SU-DHL-6 (cell line): ENCODE measurements around the gene SLC35D1.

Experiments
- EZH2phosphoT487 ChIP-seq: fragments of 200-600 bp; sonication (generic), shearing (Covaris generic); conservative IDR thresholded peaks from 2 replicates; pipeline ENCODE4 v1.6.1; 2018; ENCODE audit warnings: mild to moderate bottlenecking, antibody characterized with exemption, low read length, moderate library complexity, mixed read lengths
- TF ChIP-seq, protein P1 (sequence below): fragments of 200-600 bp; sonication (generic); IDR thresholded peaks from one replicate; pipeline ENCODE4 v1.5.1; 2017; ENCODE audit warnings: antibody characterized with exemption, mild to moderate bottlenecking, low read length, moderate library complexity; ENCODE audit not compliant: insufficient read depth, poor library complexity, severe bottlenecking

GRCh38 chr1:67059346-67059745 is 5.4 kb upstream of the SLC35D1 start:
- TF ChIP-seq, protein P1, sequence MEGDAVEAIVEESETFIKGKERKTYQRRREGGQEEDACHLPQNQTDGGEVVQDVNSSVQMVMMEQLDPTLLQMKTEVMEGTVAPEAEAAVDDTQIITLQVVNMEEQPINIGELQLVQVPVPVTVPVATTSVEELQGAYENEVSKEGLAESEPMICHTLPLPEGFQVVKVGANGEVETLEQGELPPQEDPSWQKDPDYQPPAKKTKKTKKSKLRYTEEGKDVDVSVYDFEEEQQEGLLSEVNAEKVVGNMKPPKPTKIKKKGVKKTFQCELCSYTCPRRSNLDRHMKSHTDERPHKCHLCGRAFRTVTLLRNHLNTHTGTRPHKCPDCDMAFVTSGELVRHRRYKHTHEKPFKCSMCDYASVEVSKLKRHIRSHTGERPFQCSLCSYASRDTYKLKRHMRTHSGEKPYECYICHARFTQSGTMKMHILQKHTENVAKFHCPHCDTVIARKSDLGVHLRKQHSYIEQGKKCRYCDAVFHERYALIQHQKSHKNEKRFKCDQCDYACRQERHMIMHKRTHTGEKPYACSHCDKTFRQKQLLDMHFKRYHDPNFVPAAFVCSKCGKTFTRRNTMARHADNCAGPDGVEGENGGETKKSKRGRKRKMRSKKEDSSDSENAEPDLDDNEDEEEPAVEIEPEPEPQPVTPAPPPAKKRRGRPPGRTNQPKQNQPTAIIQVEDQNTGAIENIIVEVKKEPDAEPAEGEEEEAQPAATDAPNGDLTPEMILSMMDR: no peak
- TF ChIP-seq EZH2phosphoT487: no peak
